Duodenal mucosa (tissue), 2 donors: Measurements from ENCODE around the gene SUGCT.
"Not testable (repeated sequence)": the region's sequence is repeated elsewhere in the genome, so short reads cannot be mapped to it uniquely, and the experiment has no call there.

Experiments used
- H3K27ac ChIP-seq: one replicate; pipeline ENCODE4 v1.7.0; 2013; ENCODE audit warnings: low read depth, low read length
- H3K27me3 ChIP-seq, 2 donors: one replicate each; pipeline ENCODE4 v1.7.0; 2013; ENCODE audit warnings: low read length in 2 of 2, control low read depth in 1 of 2; ENCODE audit not compliant: insufficient read depth in 2 of 2, control insufficient read depth in 1 of 2
- H3K36me3 ChIP-seq, 2 donors: one replicate each; pipeline ENCODE4 v1.7.0; 2013; ENCODE audit warnings: low read length in 2 of 2, control low read depth in 1 of 2; ENCODE audit not compliant: insufficient read depth in 2 of 2, control insufficient read depth in 1 of 2
- H3K4me1 ChIP-seq, 2 donors: one replicate each; pipeline ENCODE4 v1.7.0; 2013; ENCODE audit warnings: low read length in 2 of 2, control low read depth in 1 of 2; ENCODE audit not compliant: insufficient read depth in 2 of 2, control insufficient read depth in 1 of 2
- H3K4me3 ChIP-seq, 2 donors: one replicate each; pipeline ENCODE4 v1.7.0; 2013; ENCODE audit warnings: low read length in 2 of 2, low read depth in 1 of 2
- H3K9ac ChIP-seq, 2 donors: one replicate each; pipeline ENCODE4 v1.7.0; 2013; ENCODE audit warnings: low read length in 2 of 2, low read depth in 1 of 2
- H3K9me3 ChIP-seq, 2 donors: one replicate each; pipeline ENCODE4 v1.7.0; 2013; ENCODE audit warnings: low read length in 2 of 2, control low read depth in 1 of 2; ENCODE audit not compliant: control insufficient read depth in 1 of 2

SUGCT gene

GRCh38 chr7:40165216-40165615, 30.4 kb downstream of the SUGCT start:
- no peak overlapping the region for H3K9ac ChIP-seq
- H3K36me3 ChIP-seq = no peaks in the 10 kb centered on the region

DNA sequence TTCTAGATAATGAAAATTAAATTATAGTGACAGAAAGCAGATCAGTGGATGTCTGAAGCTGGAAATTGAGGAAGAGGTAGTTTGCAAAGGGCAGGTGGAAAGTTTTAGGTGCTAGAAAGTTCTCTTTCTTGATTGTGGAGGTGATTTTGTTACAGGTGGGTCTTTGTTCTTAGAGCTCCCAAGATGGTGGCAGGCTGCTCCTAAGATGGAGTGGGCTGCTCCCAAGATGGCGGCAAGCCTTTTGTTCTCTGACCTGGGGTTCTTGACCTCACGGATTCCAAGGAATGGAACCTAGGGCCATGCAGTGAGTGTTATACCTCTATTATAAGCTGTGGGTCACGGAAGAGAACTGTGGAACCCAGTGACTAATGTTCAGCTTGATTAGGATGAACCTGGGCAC, 32.5 kb downstream of the SUGCT start:
- Histone ChIP-seq H3K27me3 (no peaks in the 10 kb centered on the region), H3K4me1 (no peaks in the 10 kb centered on the region), H3K4me3 (no peak overlapping the region), H3K9ac (no peak overlapping the region), H3K9me3 (no peaks in the 10 kb centered on the region), H3K36me3 (no peaks in the 10 kb centered on the region), H3K27ac (no peak overlapping the region)

More at GRCh38 chr7:40165216-40165615, 30.4 kb downstream of the SUGCT start:
- H3K4me1 ChIP-seq = no peaks in the 10 kb centered on the region
- H3K4me3 ChIP-seq = no peak overlapping the region
- H3K9me3 ChIP-seq = no peaks in the 10 kb centered on the region
- H3K27ac ChIP-seq = no peak overlapping the region
- H3K27me3 ChIP-seq = no peaks in the 10 kb centered on the region

DNA sequence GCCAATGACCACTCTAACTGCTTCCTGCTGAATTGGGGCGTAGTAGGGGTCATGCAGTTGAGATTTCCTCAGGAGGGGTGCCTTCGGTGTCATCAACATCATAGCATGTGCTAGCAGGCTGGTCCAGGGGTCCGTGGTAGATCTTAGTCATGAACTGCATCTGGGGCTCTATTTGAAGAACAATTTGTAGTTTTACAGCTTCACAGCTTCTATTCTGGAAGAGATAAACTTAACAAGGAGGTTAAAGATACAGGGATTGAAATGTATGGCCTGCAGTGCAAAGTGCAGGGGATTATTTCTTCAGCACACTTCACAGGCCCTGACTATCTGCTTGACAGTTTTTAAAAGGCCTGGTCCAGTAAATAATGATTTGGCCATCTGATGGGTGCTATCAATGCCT, 33.5 kb downstream of the SUGCT start:
- H3K4me3 ChIP-seq, H3K27me3 ChIP-seq, H3K4me1 ChIP-seq, H3K36me3 ChIP-seq, H3K9me3 ChIP-seq, H3K9ac ChIP-seq, H3K27ac ChIP-seq: not testable (repeated sequence)

GRCh38 chr7:40173121-40173520, 38.3 kb downstream of the SUGCT start:
- H3K27ac ChIP-seq, H3K4me1 ChIP-seq, H3K36me3 ChIP-seq, H3K9ac ChIP-seq, H3K9me3 ChIP-seq, H3K4me3 ChIP-seq, H3K27me3 ChIP-seq: not testable (repeated sequence)

GRCh38 chr7:40175256-40175655, 40.5 kb downstream of the SUGCT start:
- not testable (repeated sequence) for H3K4me3 ChIP-seq, H3K4me1 ChIP-seq, H3K36me3 ChIP-seq, H3K9ac ChIP-seq, H3K9me3 ChIP-seq, H3K27me3 ChIP-seq, H3K27ac ChIP-seq

DNA sequence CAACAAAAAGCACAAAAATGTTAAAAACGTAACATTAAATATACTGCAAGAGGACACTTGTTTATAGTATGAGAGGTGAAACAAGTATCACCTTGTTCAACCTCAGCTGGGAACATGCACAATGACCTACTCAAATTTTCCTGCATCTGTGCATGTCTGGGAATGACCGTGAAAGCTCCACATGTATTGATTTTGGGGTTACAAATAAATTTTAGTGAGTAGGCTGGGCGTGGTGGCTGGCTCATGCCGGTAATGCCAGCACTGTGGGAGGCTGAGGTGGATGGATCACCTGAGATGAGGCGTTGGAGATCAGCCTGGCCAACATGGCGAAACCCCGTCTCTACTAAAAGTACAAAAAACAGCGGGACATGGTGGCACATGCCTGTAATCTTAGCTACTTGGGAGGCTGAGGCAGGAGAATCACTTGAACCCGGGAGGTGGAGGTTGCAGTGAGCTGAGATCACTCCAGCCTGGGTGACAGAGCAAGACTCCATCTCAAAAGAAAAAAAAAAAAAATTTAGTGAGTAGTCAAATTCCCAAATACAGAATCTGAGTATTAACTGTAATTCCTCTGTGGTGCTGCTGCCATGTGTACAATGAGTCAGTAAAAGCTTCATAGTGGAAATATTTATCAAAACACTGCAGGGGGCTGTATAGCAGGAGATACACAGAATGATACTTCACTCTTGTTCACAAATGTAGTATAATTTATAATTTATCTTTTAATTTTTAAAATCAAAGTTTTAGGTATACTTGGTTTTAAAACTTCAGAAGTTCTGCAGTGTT, 41.1 kb downstream of the SUGCT start:
- H3K4me3 ChIP-seq = no peak overlapping the region
- H3K27ac ChIP-seq = no peak overlapping the region
- H3K9ac ChIP-seq = no peak overlapping the region
- H3K27me3 ChIP-seq = no peaks in the 10 kb centered on the region
- no peaks in the 10 kb centered on the region for H3K36me3 ChIP-seq
- no peaks in the 10 kb centered on the region for H3K9me3 ChIP-seq
- H3K4me1 ChIP-seq = no peaks in the 10 kb centered on the region

GRCh38 chr7:40177071-40177470, 42.3 kb downstream of the SUGCT start:
- Histone ChIP-seq H3K27ac (no peak overlapping the region), H3K27me3 (no peaks in the 10 kb centered on the region), H3K9me3 (no peaks in the 10 kb centered on the region), H3K9ac (no peak overlapping the region), H3K4me1 (no peaks in the 10 kb centered on the region), H3K36me3 (no peaks in the 10 kb centered on the region), H3K4me3 (no peak overlapping the region)

- H3K27me3 ChIP-seq = no peaks in the 10 kb centered on the region
- no peaks in the 10 kb centered on the region for H3K9me3 ChIP-seq
- no peak overlapping the region for H3K27ac ChIP-seq
- H3K4me3 ChIP-seq = no peak overlapping the region
- no peaks in the 10 kb centered on the region for H3K36me3 ChIP-seq
- no peaks in the 10 kb centered on the region for H3K4me1 ChIP-seq
- no peak overlapping the region for H3K9ac ChIP-seq
These were observed 47.6 kb downstream of the SUGCT start for GRCh38 chr7:40182452-40182851.

DNA sequence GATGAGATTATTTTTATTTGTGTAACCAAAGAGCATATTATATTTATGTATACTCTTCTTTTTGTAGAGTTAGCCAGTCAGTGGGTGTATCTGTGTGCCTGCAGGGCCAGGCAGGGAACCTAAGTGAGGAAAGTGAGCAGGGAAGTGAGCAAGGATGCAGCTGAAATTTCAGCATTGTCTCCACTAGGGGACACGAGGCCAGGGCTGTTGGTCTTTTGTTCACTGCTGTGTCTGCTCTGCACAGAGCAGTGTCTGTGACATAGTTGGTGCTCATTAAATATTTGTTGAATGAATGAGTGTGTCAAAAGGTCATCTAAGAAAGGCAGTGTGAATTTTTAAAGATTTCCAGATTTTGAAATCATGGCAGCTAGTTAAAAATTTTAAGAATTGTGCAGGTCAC, 51.8 kb downstream of the SUGCT start:
- Histone ChIP-seq H3K36me3 (no peaks in the 10 kb centered on the region), H3K27me3 (no peaks in the 10 kb centered on the region), H3K9me3 (no peaks in the 10 kb centered on the region), H3K4me1 (no peaks in the 10 kb centered on the region), H3K4me3 (no peak overlapping the region), H3K9ac (no peak overlapping the region), H3K27ac (no peak overlapping the region)

GRCh38 chr7:40192036-40192435, 57.2 kb downstream of the SUGCT start:
- Histone ChIP-seq H3K9me3 (no peaks in the 10 kb centered on the region), H3K4me3 (no peak overlapping the region), H3K27ac (no peak overlapping the region), H3K4me1 (no peaks in the 10 kb centered on the region), H3K36me3 (no peaks in the 10 kb centered on the region), H3K9ac (no peak overlapping the region), H3K27me3 (no peaks in the 10 kb centered on the region)

DNA sequence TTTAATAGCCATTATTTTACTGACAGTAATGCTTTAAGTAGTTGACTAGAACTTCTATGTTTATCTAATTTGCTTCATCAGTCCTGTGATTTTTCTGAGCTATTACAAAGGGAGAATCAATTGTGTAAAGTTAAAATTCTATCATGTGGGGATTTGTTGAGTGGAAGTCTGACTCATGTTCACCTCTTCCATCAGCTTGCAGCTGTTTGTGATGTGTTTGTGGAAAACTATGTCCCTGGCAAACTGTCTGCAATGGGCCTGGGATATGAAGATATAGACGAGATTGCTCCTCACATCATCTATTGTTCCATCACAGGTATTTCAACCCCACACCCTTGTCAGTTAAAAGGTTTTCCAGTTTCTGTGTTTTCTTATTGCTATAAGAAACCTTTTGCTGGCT, 59.9 kb downstream of the SUGCT start:
- no peaks in the 10 kb centered on the region for H3K36me3 ChIP-seq
- no peaks in the 10 kb centered on the region for H3K4me1 ChIP-seq
- no peak overlapping the region for H3K27ac ChIP-seq
- no peak overlapping the region for H3K4me3 ChIP-seq
- H3K9me3 ChIP-seq = no peaks in the 10 kb centered on the region
- no peak overlapping the region for H3K9ac ChIP-seq
- H3K27me3 ChIP-seq = no peaks in the 10 kb centered on the region
